IPS-18c (cell line): ENCODE measurements around the gene CTU2.

ENCODE experiments used
- H3K4me3 ChIP-seq: 2 replicates; pipeline ENCODE4 v1.7.0; 2013; ENCODE audit warnings: low read depth, mild to moderate bottlenecking, low read length, moderate library complexity; ENCODE audit not compliant: insufficient read depth
- H3K9me3 ChIP-seq: one replicate; pipeline ENCODE4 v1.6.1; 2013; ENCODE audit warnings: mild to moderate bottlenecking, low read length, moderate library complexity; ENCODE audit not compliant: control insufficient read depth, insufficient read depth

Gene CTU2

DNA sequence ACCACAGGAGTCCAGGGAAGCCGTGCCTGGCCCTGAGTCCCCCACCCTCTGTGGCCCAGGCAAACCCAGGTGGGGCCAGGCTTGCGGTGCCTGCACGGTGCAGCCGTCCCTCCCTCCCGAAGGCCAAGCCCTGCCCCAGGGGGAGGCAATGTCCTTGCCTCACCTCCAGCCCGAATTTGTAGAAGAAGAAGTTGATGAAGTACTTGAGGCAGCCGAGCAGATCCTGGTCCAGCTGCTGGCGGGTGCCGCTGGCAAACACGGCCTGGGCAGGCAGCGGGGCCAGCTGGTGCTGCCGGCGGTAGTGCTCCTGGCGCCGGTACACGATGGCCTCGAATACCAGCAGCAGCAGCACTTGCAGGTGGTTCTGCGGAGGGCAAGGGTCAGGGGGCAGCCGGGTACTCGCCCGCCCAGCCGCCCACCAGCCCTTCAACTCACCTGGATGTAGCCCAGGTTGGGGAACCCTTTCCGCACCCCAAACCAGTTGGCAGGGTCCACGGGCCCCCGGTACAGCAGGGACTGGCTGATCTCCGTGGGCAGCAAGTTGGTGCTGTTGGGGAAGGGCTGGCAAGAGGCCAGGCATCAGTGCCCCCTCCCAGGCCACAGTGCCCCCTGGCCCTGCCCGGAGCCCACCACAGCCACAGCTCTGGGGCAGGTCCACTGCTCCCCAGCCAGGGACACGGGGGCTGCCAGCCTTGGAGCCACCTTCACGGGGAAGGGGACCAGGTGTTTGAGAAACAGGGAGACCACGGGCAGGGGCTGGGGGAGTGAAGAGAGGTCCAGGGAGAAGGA, 26.1 kb downstream of the CTU2 start:
- no peaks in the 10 kb centered on the region for H3K9me3 ChIP-seq
- H3K4me3 ChIP-seq: no peak overlapping the region

GRCh38 chr16:88732961-88733294, 26.6 kb downstream of the CTU2 start:
- no peak overlapping the region for H3K4me3 ChIP-seq
- H3K9me3 ChIP-seq: no peaks in the 10 kb centered on the region

DNA sequence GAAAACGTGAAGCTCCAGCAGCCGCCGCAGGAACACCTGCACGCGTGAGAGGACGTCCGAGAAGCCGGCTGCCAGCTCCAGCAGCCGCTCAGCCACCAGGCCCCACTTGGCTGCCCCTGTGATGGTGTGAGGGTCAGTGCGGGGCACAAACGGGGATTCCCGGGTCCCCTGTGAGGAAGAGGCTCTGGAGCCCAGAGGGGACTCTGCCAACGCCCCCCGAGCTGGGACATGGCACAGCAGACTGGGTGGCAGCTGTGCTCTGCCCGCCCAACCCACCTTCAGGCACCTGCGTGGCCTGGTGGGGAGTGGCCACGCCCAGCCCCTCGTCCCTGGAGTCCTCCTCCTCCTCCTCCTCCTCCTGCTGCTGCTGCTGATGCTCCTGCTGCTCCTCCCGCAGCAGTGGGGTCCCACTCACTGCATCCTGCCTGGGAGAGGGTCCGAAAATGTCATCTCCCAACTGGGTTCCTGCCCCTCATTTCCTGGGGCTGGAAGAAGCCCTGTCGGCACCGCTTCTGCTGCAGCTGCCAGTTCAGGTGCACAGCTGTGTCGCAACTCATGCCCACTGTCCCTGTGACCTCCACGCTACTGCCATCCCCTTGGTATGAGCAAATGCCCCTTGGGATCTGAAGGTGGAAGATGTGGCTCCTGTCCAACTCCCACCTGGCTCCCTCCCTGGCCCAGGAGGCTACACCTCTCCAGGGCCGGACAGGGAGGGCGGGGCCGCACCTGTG, 27.5 kb downstream of the CTU2 start:
- no peak overlapping the region for H3K4me3 ChIP-seq

DNA sequence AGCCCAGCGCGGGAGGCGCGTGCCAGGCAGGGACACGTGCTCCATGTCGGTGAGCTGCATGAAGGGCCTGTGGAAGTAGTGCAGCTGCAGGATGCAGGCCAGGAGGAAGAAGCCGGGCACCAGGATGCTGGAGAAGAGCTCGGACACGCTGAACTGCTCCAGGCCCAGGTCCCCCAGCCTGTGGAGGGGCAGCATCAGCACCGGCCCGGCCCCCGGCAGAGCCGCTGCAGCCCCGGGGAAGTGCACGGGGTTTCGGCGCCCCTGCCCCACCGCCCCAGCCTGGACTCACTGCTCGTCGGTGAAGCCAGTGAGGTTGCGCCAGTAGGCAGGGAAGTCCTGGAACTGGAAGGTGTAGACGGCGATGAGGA, 28.0 kb downstream of the CTU2 start:
- H3K9me3 ChIP-seq: no peaks in the 10 kb centered on the region
- no peak overlapping the region for H3K4me3 ChIP-seq

More for the DNA sequence above, 27.5 kb downstream of the CTU2 start:
- H3K9me3 ChIP-seq: no peaks in the 10 kb centered on the region

DNA sequence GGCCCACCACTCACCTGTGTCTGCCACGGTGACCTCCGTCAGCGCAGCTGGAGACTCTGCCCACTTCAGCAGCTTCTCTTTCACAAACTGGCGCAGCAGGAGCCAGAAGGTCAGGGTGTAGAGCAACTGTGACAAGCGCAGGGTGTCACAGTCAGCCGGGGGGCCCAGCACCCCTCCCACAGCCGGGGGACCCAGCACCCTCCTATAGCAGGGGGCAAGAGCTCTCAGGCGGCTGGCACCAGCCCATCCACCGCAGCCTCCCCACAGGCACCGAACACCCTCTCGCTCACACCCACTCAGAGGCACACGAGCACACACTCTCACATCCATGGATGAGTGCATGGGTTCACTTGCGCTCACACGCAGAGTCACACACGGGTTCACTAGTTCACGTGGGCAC, 28.8 kb downstream of the CTU2 start:
- H3K9me3 ChIP-seq: no peaks in the 10 kb centered on the region

DNA sequence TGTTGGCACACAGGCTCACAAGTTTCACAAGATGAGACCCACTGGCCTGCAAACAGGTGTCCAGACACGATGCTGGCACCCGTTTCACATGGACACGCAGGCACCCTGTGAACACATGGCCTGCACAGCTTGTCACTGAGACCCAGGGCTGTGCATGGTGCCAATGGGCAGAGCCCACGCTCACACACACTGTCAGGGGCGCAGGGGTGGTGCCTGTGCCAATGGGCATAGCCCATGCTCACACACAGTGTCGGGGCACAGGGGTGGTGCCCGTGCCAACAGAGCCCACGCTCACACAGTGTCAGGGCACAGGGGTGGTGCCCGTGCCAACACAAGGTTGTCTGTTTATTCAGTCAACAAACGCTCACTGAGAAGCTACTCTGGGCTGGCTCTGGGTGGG, 29.3 kb downstream of the CTU2 start:
- Histone ChIP-seq H3K4me3 (no peak overlapping the region), H3K9me3 (no peaks in the 10 kb centered on the region)

More for the DNA sequence above, 28.8 kb downstream of the CTU2 start:
- no peak overlapping the region for H3K4me3 ChIP-seq

- no peaks in the 10 kb centered on the region for H3K9me3 ChIP-seq
Measured at GRCh38 chr16:88736088-88736487, 29.8 kb downstream of the CTU2 start.

DNA sequence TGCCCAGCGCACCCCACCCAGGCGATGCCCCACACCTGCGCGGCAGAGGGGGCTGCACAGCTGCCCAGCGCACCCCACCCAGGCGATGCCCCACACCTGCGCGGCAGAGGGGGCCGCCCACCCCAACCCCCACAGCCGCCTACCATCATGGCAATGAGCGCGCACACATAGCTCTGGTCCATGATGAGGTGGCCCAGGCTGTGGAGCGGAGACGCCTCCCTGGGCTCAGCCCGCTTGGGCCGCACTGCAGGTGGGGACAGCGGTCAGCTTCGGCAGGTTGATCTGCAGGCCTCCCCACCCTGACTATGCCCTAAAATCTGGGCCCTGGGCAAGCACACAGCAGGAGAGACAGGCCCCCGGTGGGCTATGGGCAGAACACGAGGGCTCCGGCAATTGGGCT, 30.2 kb downstream of the CTU2 start:
- no peaks in the 10 kb centered on the region for H3K9me3 ChIP-seq

More at GRCh38 chr16:88736088-88736487, 29.8 kb downstream of the CTU2 start:
- H3K4me3 ChIP-seq: no peak overlapping the region

DNA sequence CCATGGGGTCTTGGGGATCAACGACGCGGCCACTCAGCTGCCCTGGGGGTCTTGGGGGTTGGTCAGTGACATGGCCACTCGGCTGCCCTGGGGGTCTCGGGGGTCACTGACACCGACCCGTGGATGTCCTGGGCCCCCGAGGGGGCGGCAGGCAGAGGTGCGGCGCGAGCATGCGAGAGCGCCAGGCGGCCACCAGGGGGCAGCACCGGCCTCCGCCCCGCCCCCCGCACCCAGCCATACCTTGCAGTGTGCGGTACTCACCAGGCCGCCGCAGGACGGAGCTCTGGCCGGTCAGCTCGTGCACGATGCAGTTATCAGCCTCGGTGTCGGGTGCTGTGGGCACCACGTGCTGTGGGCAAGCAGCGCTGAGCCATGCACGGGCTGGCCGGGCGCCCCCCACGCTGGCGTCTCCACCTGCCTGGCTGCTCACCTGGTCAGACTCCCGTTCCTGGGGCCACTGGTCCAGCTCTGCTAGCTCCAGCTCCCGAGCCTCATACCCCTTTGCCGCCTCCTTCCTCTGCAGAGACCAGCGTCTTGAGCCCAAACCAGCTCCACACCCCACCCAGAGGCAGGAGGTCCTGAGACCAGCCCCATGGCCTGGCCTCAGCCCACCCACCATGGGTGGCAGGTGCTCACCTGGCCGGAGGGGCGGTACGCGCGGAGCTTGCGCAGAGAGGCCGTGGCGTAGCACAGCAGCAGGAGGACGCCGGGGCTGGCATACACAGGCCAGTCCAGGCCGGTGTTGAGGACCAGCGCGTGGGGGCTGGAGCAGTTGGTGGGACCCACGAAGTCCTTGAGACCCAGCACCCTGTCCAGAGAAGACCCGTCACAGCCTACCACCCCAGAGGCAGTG, 31.2 kb downstream of the CTU2 start:
- no peak overlapping the region for H3K4me3 ChIP-seq
- no peaks in the 10 kb centered on the region for H3K9me3 ChIP-seq

More for the DNA sequence above, 30.2 kb downstream of the CTU2 start:
- H3K4me3 ChIP-seq: no peak overlapping the region

DNA sequence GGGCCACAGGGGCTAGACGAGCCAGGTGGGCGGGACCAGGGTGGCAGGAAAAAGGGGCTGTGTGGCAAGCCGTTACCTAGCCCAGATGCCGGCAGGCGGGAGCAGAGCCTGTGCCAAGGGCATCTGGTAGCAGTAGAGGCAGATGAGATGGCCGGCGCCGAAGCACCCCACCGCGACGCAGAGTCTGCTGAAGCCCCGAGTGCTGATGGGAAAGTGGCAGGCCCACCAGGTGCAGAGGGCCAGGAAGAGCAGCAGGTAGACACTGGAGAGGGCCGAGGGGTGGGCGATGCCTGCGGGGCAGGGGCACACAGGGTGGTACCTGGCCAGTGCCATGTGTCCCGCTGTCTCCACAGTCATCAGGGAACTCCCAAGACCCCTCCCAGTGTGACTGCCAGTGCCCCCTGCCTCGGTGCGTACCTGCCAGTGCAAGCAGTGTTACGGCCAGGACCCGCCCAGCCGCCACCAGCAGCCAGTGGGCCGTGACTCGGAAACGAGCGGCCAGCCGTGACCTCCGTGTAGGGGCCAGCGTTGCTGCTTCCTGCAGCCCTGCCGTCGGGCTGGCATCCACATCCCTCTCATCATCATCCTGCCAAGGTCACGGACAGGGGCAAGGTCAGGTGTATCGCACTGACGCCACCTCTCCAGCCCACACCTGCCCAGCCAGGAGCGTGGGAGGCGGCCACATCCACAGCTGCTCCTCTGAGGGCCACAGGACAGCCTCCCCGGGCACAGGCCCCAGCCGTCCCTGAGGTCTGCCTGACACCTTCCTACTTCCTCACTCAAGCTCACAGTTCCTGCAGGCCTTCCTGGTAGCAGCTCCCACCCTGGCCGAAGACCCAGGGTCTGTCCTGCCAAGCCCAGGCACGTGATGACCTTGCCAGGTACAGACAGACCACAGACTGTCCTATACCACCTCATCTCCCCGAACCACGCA, 32.1 kb downstream of the CTU2 start:
- Histone ChIP-seq H3K9me3 (no peaks in the 10 kb centered on the region), H3K4me3 (no peak overlapping the region)

GRCh38 chr16:88739139-88739976, 33.1 kb downstream of the CTU2 start:
- no peak overlapping the region for H3K4me3 ChIP-seq
- H3K9me3 ChIP-seq: no peaks in the 10 kb centered on the region

DNA sequence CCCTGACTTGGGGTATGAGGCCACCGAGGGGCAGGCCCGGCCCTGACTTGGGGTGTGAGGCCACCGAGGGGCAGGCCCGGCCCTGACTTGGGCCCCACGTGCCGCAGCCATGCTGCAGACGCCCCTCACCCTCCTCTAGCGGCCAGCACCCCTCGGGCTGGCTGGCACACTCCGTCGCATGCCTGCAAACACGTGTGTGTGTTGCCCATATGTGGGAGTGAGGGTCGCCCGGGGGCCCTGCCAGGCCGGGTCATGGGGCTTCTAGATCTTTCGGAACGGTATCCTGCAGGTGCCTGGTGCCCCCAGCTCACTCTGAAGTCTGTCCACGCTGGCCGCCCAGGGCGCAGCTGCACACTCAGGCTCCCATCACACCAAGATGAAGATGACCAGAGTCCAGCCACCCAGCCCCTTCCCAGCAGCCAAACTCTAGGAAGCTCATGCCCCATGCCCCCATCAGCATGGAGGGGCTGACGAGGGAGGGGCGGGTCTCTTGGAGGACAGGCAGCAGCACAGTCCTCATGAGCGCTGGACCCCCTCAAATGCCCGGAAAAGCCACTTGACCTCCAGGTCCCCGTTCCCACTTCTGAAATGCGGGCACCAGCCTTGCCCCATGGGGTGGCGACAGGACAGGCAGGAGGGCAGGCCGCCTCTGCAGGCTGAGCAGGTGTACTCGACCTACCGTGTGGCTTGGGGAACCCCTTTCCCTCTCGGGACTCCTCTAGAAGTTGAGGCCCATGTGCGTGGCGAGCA, 33.8 kb downstream of the CTU2 start:
- Histone ChIP-seq H3K4me3 (no peak overlapping the region), H3K9me3 (no peaks in the 10 kb centered on the region)

DNA sequence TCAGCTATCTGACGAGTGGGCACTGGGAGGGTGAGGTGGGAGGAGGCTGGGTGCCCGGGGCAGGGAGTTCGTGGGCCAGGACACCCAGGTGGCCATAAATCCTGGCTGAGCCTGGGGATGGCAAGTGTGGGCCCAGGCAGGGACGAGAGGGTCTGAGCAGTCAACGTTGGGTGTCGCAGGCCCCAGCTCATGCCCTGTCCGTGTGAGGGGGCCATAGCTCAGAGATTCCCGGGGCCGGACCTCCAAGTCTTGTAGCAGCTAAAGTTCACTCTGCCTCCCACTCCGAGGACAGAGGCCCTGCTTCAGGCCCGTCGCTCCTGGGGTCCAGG, 34.4 kb downstream of the CTU2 start:
- Histone ChIP-seq H3K9me3 (no peaks in the 10 kb centered on the region), H3K4me3 (no peak overlapping the region)

GRCh38 chr16:88741368-88741767, 35.1 kb downstream of the CTU2 start:
- no peak overlapping the region for H3K4me3 ChIP-seq
- no peaks in the 10 kb centered on the region for H3K9me3 ChIP-seq

- no peaks in the 10 kb centered on the region for H3K9me3 ChIP-seq
- H3K4me3 ChIP-seq: no peak overlapping the region
Measured at GRCh38 chr16:88742896-88743605, 36.7 kb downstream of the CTU2 start.
